Activated CD8-positive, alpha-beta memory T cell treated with anti-CD3 and anti-CD28 coated beads for 24 hours (primary cell): ENCODE measurements around the gene PRPF31.

ENCODE experiments used
- DNase-seq: peaks from one replicate; pipeline ENCODE4 v3.0.0-alpha.2; 2020

PRPF31 gene

GRCh38 chr19:54145541-54146158, 30.1 kb downstream of the PRPF31 start:
- no peak for DNase-seq

- DNase-seq = no peak
These were observed 32.1 kb downstream of the PRPF31 start for GRCh38 chr19:54147676-54148075.

- DNase-seq = no peak
These were observed 32.6 kb downstream of the PRPF31 start for GRCh38 chr19:54148158-54148557.

GRCh38 chr19:54149021-54149812, 33.7 kb downstream of the PRPF31 start:
- DNase-seq = no peak

- DNase-seq = no peak
These were observed 35.9 kb downstream of the PRPF31 start for GRCh38 chr19:54151362-54152035.

- DNase-seq = no peak
These were observed 36.7 kb downstream of the PRPF31 start for GRCh38 chr19:54152267-54152666.

GRCh38 chr19:54152878-54153524, 37.4 kb downstream of the PRPF31 start:
- DNase-seq = no peak

- DNase-seq = no peak
These were observed 38.3 kb downstream of the PRPF31 start for GRCh38 chr19:54153731-54154326.

GRCh38 chr19:54154603-54155345, 39.2 kb downstream of the PRPF31 start:
- DNase-seq = no peak

GRCh38 chr19:54155694-54156093, 40.1 kb downstream of the PRPF31 start:
- no peak for DNase-seq

- DNase-seq = no peak
These were observed 40.9 kb downstream of the PRPF31 start for GRCh38 chr19:54156490-54156889.

- DNase-seq = no peak
These were observed 41.4 kb downstream of the PRPF31 start for GRCh38 chr19:54156953-54157352.

- peak; percentile 73 for DNase-seq
These were observed 43.3 kb downstream of the PRPF31 start for GRCh38 chr19:54158812-54159351.

- peak; percentile 95 for DNase-seq
These were observed 44.0 kb downstream of the PRPF31 start, which contains the start of gene LENG1 for GRCh38 chr19:54159352-54160181. Gene LENG1 (minus strand): TSS chr19:54159721. CDS start chr19:54159695, 26 bp downstream.

- DNase-seq = no peak
These were observed 44.7 kb downstream of the PRPF31 start for GRCh38 chr19:54160182-54160811.

- no peak for DNase-seq
These were observed 45.3 kb downstream of the PRPF31 start for GRCh38 chr19:54160854-54161253.

GRCh38 chr19:54162241-54162805, 46.8 kb downstream of the PRPF31 start:
- peak; percentile 91 for DNase-seq

- DNase-seq = no peak
These were observed 47.3 kb downstream of the PRPF31 start for GRCh38 chr19:54162884-54163283.

- DNase-seq = no peak
These were observed 49.0 kb downstream of the PRPF31 start for GRCh38 chr19:54164369-54165068.
